Liver (tissue), 9 donors: ENCODE measurements around the gene FSIP1. TPM values are rescaled to one million over a fixed set of nuclear protein-coding genes. Genes with fewer than 3 reads are reported as not detected.

Experiments
- DNase-seq: peaks from one replicate; pipeline ENCODE4 v3.0.0-alpha.2; 2017; ENCODE audit warnings: low spot score
- H3K27ac ChIP-seq, 2 donors: one replicate each; pipeline ENCODE4 v1.7.0; 2013; ENCODE audit warnings: inconsistent platforms in 2 of 2, low read length in 2 of 2, control low read depth in 1 of 2, low read depth in 1 of 2, mild to moderate bottlenecking in 1 of 2
- H3K27me3 ChIP-seq, 4 donors: one replicate each; pipeline versions ENCODE4 v1.6.1 to v1.7.0; 2013; ENCODE audit warnings: low read length in 3 of 4, inconsistent platforms in 1 of 4, mild to moderate bottlenecking in 1 of 4, moderate library complexity in 1 of 4; ENCODE audit not compliant: control insufficient read depth in 4 of 4, insufficient read depth in 4 of 4
- H3K36me3 ChIP-seq, 4 donors: one replicate each; pipeline versions ENCODE4 v1.6.1 to v1.7.0; 2013; ENCODE audit warnings: low read length in 3 of 4, mild to moderate bottlenecking in 3 of 4, low read depth in 1 of 4, moderate library complexity in 1 of 4; ENCODE audit not compliant: control insufficient read depth in 4 of 4, insufficient read depth in 3 of 4
- H3K4me1 ChIP-seq, 4 donors: one replicate each; pipeline versions ENCODE4 v1.6.1 to v1.7.0; 2013; ENCODE audit warnings: low read length in 3 of 4, mild to moderate bottlenecking in 3 of 4, moderate library complexity in 1 of 4; ENCODE audit not compliant: control insufficient read depth in 4 of 4, insufficient read depth in 4 of 4
- H3K4me3 ChIP-seq, 3 donors: one replicate each; pipeline versions ENCODE4 v1.6.1 to v1.7.0; 2013; ENCODE audit warnings: low read length in 3 of 3, control low read depth in 1 of 3, low read depth in 1 of 3, mild to moderate bottlenecking in 1 of 3
- H3K9ac ChIP-seq, 2 donors: one replicate each; pipeline ENCODE4 v1.7.0; 2013; ENCODE audit warnings: low read length in 2 of 2, mild to moderate bottlenecking in 2 of 2, moderate library complexity in 2 of 2, control low read depth in 1 of 2, low read depth in 1 of 2
- H3K9me3 ChIP-seq, 4 donors: one replicate each; pipeline versions ENCODE4 v1.6.1 to v1.7.0; 2013; ENCODE audit warnings: low read length in 3 of 4; ENCODE audit not compliant: control insufficient read depth in 4 of 4
- ATF3 ChIP-seq: IDR thresholded peaks from 2 replicates; pipeline ENCODE4 v1.6.1; 2016; ENCODE audit warnings: antibody characterized with exemption
- CTCF ChIP-seq: fragments of 150-350 bp; IDR thresholded peaks from 2 replicates; pipeline ENCODE4 v1.5.1; 2017; ENCODE audit warnings: improper control_type of control experiment, low read depth, low read length; ENCODE audit not compliant: missing input control
- EGR1 ChIP-seq, 2 donors: IDR thresholded peaks; 2 replicates each; pipeline ENCODE4 v1.6.1; 2016 to 2018; ENCODE audit warnings: antibody characterized with exemption in 2 of 2, low read depth in 2 of 2
- FOXA1 ChIP-seq: IDR thresholded peaks from 2 replicates; pipeline ENCODE4 v1.6.1; 2016; ENCODE audit warnings: antibody characterized with exemption
- FOXA2 ChIP-seq: IDR thresholded peaks from 2 replicates; pipeline ENCODE4 v1.6.1; 2016; ENCODE audit warnings: antibody characterized with exemption
- GABPA ChIP-seq, 2 donors: IDR thresholded peaks in 1 of 2; conservative IDR thresholded peaks in 1 of 2; 2 replicates each; pipeline ENCODE4 v1.6.1; 2016; ENCODE audit warnings: antibody characterized with exemption in 2 of 2, mild to moderate bottlenecking in 1 of 2, moderate library complexity in 1 of 2
- HNF4A ChIP-seq, 2 donors: conservative IDR thresholded peaks; 2 replicates each; pipeline ENCODE4 v1.6.1; 2016; ENCODE audit warnings: antibody characterized with exemption in 2 of 2, mild to moderate bottlenecking in 2 of 2
- HNF4G ChIP-seq: IDR thresholded peaks from 2 replicates; pipeline ENCODE4 v1.6.1; 2016; ENCODE audit warnings: antibody characterized with exemption
- JUND ChIP-seq, 2 donors: IDR thresholded peaks; 2 replicates each; pipeline ENCODE4 v1.6.1; 2016; ENCODE audit warnings: antibody characterized with exemption in 2 of 2
- MAX ChIP-seq: IDR thresholded peaks from 2 replicates; pipeline ENCODE4 v1.6.1; 2016; ENCODE audit warnings: antibody characterized with exemption
- NR2F2 ChIP-seq: IDR thresholded peaks from 2 replicates; pipeline ENCODE4 v1.6.1; 2016; ENCODE audit warnings: antibody characterized with exemption
- RAD21 ChIP-seq, 2 donors: IDR thresholded peaks; 2 replicates each; pipeline ENCODE4 v1.6.1; 2016; ENCODE audit warnings: antibody characterized with exemption in 2 of 2, mild to moderate bottlenecking in 2 of 2
- REST ChIP-seq: IDR thresholded peaks from 2 replicates; pipeline ENCODE4 v1.6.1; 2016; ENCODE audit warnings: antibody characterized with exemption, mild to moderate bottlenecking
- RXRA ChIP-seq, 2 donors: IDR thresholded peaks; 2 replicates each; pipeline ENCODE4 v1.6.1; 2017 to 2018; ENCODE audit warnings: antibody characterized with exemption in 2 of 2, mild to moderate bottlenecking in 1 of 2
- SP1 ChIP-seq: IDR thresholded peaks from 2 replicates; pipeline ENCODE4 v1.6.1; 2018; ENCODE audit warnings: antibody characterized with exemption, mild to moderate bottlenecking
- TAF1 ChIP-seq: conservative IDR thresholded peaks from 2 replicates; pipeline ENCODE4 v1.6.1; 2016; ENCODE audit warnings: antibody characterized with exemption, mild to moderate bottlenecking
- YY1 ChIP-seq: IDR thresholded peaks from 2 replicates; pipeline ENCODE4 v1.6.1; 2016; ENCODE audit warnings: antibody characterized with exemption, mild to moderate bottlenecking
- ZBTB33 ChIP-seq: IDR thresholded peaks from 2 replicates; pipeline ENCODE4 v1.6.1; 2016; ENCODE audit warnings: antibody characterized with exemption
- WGBS: extraction: QIAGEN DNeasy Blood & Tissue Kit; methylation state at CpG from one replicate; pipeline ENCODE4 v1.1.7; 2013; 5-methylcytosine and 5-hydroxymethylcytosine counted together
- polyA plus RNA-seq, 2 donors: library from polyadenylated mRNA; stranded (reverse) in 1 of 2; unstranded in 1 of 2; fragments of 200-250 nt in 1 of 2; fragments of >200 nt in 1 of 2; fragmentation: Nextera tagmentation in 1 of 2; extraction: Ambion mirVana in 1 of 2; gene quantifications; one replicate each; pipeline versions ENCODE4 v1.2.1 to v1.2.3, GENCODE V29; 2013 to 2015
- total RNA-seq, 2 donors: library from RNA; depleted of rRNA; stranded (reverse); fragments of >200 nt; gene quantifications; one replicate each; pipeline ENCODE4 v1.2.3, GENCODE V29; 2014
- donor health status: healthy.
- donor health status: healthy.
- donor health status: healthy.
- donor health status: healthy.
- donor health status: healthy.

Gene FSIP1
- total and polyA plus RNA-seq, 4 donors: 0.05 to 0.29 (median 0.13) TPM

GRCh38 chr15:39558421-39558820, 224.2 kb downstream of the FSIP1 start:
- H3K9me3 ChIP-seq: no peaks in the 10 kb centered on the region
- H3K9ac ChIP-seq: no peak overlapping the region
- no peak overlapping the region for H3K27ac ChIP-seq
- 89% methylated on average over 3 of the region's 3 CpGs for WGBS
- H3K27me3 ChIP-seq: no peaks in the 10 kb centered on the region
- no peak overlapping the region for H3K4me3 ChIP-seq
- DNase-seq: no peak
- TF ChIP-seq MAX (no peak), RXRA (IDR thresholded peaks at IDR 0.05) (no peak), FOXA1 (no peak), ZBTB33 (no peak), JUND (IDR thresholded peaks at IDR 0.05) (no peak), HNF4G (no peak), GABPA (IDR thresholded peaks at IDR 0.05 in 1 of 2, conservative IDR thresholded peaks at IDR 0.05 in 1 of 2) (no peak), FOXA2 (no peak), SP1 (no peak), REST (no peak), NR2F2 (no peak), ATF3 (no peak), TAF1 (no peak), RAD21 (IDR thresholded peaks at IDR 0.05) (no peak), EGR1 (IDR thresholded peaks at IDR 0.05; ENCODE audit: low read depth in 2 of 2) (no peak), HNF4A (conservative IDR thresholded peaks at IDR 0.05) (no peak)
- no peaks in the 10 kb centered on the region for H3K36me3 ChIP-seq
- H3K4me1 ChIP-seq: no peaks in the 10 kb centered on the region

- 87% methylated on average over 7 of the region's 7 CpGs for whole genome bisulfite sequencing
- no peaks in the 10 kb centered on the region for H3K36me3 ChIP-seq
- H3K27ac ChIP-seq: no peak overlapping the region
- no peaks in the 10 kb centered on the region for H3K9me3 ChIP-seq
- H3K4me3 ChIP-seq: no peak overlapping the region
- no peak overlapping the region for H3K9ac ChIP-seq
- DNase-seq: no peak
- H3K4me1 ChIP-seq: no peaks in the 10 kb centered on the region
- TF ChIP-seq CTCF (no peak), RXRA (IDR thresholded peaks at IDR 0.05) (no peak), FOXA2 (no peak), HNF4A (conservative IDR thresholded peaks at IDR 0.05) (no peak), MAX (no peak), FOXA1 (no peak), REST (no peak), YY1 (no peak), ATF3 (no peak), TAF1 (no peak), SP1 (no peak), NR2F2 (no peak), JUND (IDR thresholded peaks at IDR 0.05) (no peak), GABPA (IDR thresholded peaks at IDR 0.05 in 1 of 2, conservative IDR thresholded peaks at IDR 0.05 in 1 of 2) (no peak)
- H3K27me3 ChIP-seq: no peaks in the 10 kb centered on the region
Measured at GRCh38 chr15:39556461-39556860, 226.2 kb downstream of the FSIP1 start.
